BJ (cell line): ENCODE measurements around the gene SNRNP35. TPM values are rescaled to one million over a fixed set of nuclear protein-coding genes. Genes with fewer than 3 reads are reported as not detected.

Source experiments
- CTCF ChIA-PET: fragments of 350-600 bp; formaldehyde crosslinking; extraction: SDS; loops from one replicate; lab custom pipeline; 2021; ENCODE audit warnings: antibody characterized with exemption, inconsistent platforms; lab: Yijun Ruan, JAX
- POLR2A ChIA-PET: fragments of 300-600 bp; sonication (Branson Sonifier 250); formaldehyde crosslinking; extraction: SDS; loops from one replicate; lab custom pipeline; 2021; ENCODE audit warnings: antibody characterized with exemption; lab: Charles Lee
- DNase-seq: peaks from one replicate; pipeline ENCODE4 v3.0.0-alpha.2; 2011; ENCODE audit warnings: low read depth
- H3K27me3 ChIP-seq: 2 replicates; pipeline ENCODE4 v1.6.0; 2011; ENCODE audit warnings: low read length; ENCODE audit not compliant: control insufficient read depth, insufficient read depth
- H3K36me3 ChIP-seq: 2 replicates; pipeline ENCODE4 v1.5.1; 2011; ENCODE audit warnings: low read length; ENCODE audit not compliant: control insufficient read depth, insufficient read depth
- H3K4me3 ChIP-seq: 2 replicates; pipeline ENCODE4 v1.5.1; 2011; ENCODE audit warnings: low read depth, mild to moderate bottlenecking, control low read depth, low read length
- CTCF ChIP-seq: IDR thresholded peaks from 2 replicates; pipeline ENCODE4 v1.5.1; 2011; ENCODE audit warnings: low read depth, mild to moderate bottlenecking, control low read depth, inconsistent platforms, low read length, moderate library complexity; ENCODE audit not compliant: insufficient read depth
- polyA plus RNA-seq: library from polyadenylated mRNA; depleted of rRNA; stranded (reverse); fragments of >200 nt; gene quantifications from 2 replicates; pipeline ENCODE4 v1.2.3, GENCODE V29; 2011

Gene SNRNP35
- polyA plus RNA-seq, 1 experiment: 7.5 TPM

- ChIA-PET POLR2A (no interaction called here), CTCF (no interaction called here)
- no peak for TF ChIP-seq CTCF
- Histone ChIP-seq H3K36me3 (0 out of 2 replicates have a peak, but pooled peaks cover 3% of the 10 kb centered on the region), H3K4me3 (no peak overlapping the region), H3K27me3 (no peaks in the 10 kb centered on the region)
- DNase-seq: no peak
These were observed 27.8 kb downstream of the SNRNP35 start for GRCh38 chr12:123485756-123486155.

GRCh38 chr12:123487428-123487827 is 29.5 kb downstream of the SNRNP35 start:
- no peak for TF ChIP-seq CTCF
- CTCF ChIA-PET: no interaction called here
- POLR2A ChIA-PET: no interaction called here
- no peak for DNase-seq
- H3K36me3 ChIP-seq: 0 out of 2 replicates have a peak, but pooled peaks cover 3% of the 10 kb centered on the region
- no peaks in the 10 kb centered on the region for H3K27me3 ChIP-seq
- no peak overlapping the region for H3K4me3 ChIP-seq

GRCh38 chr12:123488539-123489230 is 30.7 kb downstream of the SNRNP35 start:
- POLR2A ChIA-PET: no interaction called here
- Histone ChIP-seq H3K27me3 (no peaks in the 10 kb centered on the region), H3K36me3 (no peaks in the 10 kb centered on the region), H3K4me3 (no peak overlapping the region)
- CTCF ChIA-PET: interaction anchor here (1.2 kb wide), 1 partner anchor 18 kb away, joined by 3 read pairs; no protein-coding TSS in a partner anchor
- DNase-seq: no peak
- no peak for TF ChIP-seq CTCF

GRCh38 chr12:123489580-123489979 is 31.6 kb downstream of the SNRNP35 start:
- ChIA-PET POLR2A (no interaction called here), CTCF (interaction anchor here (1.2 kb wide), 1 partner anchor 17 kb away, joined by 3 read pairs; no protein-coding TSS in a partner anchor)
- 0 out of 2 replicates have a peak, but pooled peaks cover 2% of the 10 kb centered on the region for H3K36me3 ChIP-seq
- DNase-seq: no peak
- no peak for TF ChIP-seq CTCF
- H3K4me3 ChIP-seq: no peak overlapping the region
- H3K27me3 ChIP-seq: no peaks in the 10 kb centered on the region

- no peak for DNase-seq
- ChIA-PET CTCF (interaction anchor here (1.2 kb wide), 1 partner anchor 17 kb away, joined by 3 read pairs; no protein-coding TSS in a partner anchor), POLR2A (no interaction called here)
- Histone ChIP-seq H3K27me3 (no peaks in the 10 kb centered on the region), H3K36me3 (0 out of 2 replicates have a peak, but pooled peaks cover 2% of the 10 kb centered on the region), H3K4me3 (no peak overlapping the region)
- TF ChIP-seq CTCF: no peak
These were observed 32.1 kb downstream of the SNRNP35 start for GRCh38 chr12:123490089-123490488.
